GM18505 (cell line): Measurements from ENCODE around the gene KCNG4.

Experiments
- ATAC-seq: cut with Tn5 transposase; IDR thresholded peaks from one replicate; pipeline ENCODE4 v1.9.1; 2021; ENCODE audit not compliant: unreplicated experiment
- POLR2A ChIP-seq: IDR thresholded peaks from 4 replicates; pipeline ENCODE4 v1.6.1; 2011; ENCODE audit warnings: borderline replicate concordance; ENCODE audit not compliant: insufficient read depth, insufficient read length; ENCODE audit errors: extremely low read depth

Gene KCNG4

DNA sequence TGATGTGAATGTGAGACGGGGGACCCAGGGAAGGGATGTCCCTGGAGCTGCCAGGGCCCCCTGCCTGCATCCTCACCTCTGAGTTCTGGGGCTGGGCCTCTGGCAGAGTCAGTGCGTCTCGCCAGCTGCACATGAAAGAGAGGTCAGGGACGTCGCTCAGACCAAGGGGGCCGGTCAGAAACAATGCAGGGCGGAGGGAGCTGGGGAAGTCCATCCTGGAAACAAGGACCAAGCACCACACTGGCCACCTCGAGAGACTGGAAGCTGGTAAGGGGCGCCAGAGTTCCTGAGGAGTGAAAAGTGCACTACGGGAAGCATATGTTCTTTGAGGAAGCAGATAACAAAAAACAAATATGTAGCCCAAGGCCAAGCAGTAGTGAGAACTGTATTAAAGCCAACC lies 55.0 kb downstream of the KCNG4 start:
- TF ChIP-seq POLR2A, result no peak
- no peak for ATAC-seq

GRCh38 chr16:84183911-84184591 lies 55.8 kb downstream of the KCNG4 start:
- no peak for ATAC-seq
- no peak for TF ChIP-seq POLR2A

DNA sequence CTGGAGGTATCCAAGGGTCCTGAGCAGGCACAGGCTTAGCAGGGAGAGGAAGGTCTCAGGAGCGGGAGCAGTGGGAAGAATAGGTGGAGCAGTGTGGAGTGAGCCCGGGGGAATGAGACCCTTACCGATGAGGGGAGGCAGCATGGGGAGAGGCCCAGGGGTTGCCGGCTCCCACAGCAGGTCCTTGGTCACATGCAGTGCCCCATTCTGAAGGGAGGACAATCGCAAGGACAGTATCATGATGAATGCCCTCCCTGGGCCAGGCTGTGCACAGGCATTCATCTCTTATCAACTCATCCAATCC lies 56.3 kb downstream of the KCNG4 start:
- no peak for ATAC-seq
- no peak for TF ChIP-seq POLR2A

GRCh38 chr16:84182680-84183571 lies 56.9 kb downstream of the KCNG4 start:
- no peak for TF ChIP-seq POLR2A

DNA sequence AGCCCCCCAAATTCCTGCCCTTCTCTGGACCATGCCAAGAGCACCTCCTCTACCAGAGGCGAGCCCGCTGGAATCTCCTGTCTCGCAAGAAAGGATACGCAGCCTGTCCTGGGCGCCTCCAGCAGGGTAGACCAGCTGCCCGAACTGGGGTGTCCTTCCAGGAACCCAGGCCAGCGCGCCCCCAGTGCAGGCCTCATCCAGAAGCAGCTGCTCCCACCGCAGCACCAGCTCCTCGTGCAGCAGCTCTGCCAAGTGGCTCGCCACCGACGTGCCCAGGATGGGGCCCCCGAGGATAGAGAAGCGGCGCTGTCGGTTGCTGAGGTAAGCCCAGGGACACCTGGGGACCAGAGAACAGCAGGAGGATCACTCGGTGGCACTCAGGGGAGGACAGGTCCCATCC lies 57.7 kb downstream of the KCNG4 start:
- TF ChIP-seq POLR2A, result no peak
- ATAC-seq, result no peak

More at GRCh38 chr16:84182680-84183571, 56.9 kb downstream of the KCNG4 start:
- no peak for ATAC-seq

DNA sequence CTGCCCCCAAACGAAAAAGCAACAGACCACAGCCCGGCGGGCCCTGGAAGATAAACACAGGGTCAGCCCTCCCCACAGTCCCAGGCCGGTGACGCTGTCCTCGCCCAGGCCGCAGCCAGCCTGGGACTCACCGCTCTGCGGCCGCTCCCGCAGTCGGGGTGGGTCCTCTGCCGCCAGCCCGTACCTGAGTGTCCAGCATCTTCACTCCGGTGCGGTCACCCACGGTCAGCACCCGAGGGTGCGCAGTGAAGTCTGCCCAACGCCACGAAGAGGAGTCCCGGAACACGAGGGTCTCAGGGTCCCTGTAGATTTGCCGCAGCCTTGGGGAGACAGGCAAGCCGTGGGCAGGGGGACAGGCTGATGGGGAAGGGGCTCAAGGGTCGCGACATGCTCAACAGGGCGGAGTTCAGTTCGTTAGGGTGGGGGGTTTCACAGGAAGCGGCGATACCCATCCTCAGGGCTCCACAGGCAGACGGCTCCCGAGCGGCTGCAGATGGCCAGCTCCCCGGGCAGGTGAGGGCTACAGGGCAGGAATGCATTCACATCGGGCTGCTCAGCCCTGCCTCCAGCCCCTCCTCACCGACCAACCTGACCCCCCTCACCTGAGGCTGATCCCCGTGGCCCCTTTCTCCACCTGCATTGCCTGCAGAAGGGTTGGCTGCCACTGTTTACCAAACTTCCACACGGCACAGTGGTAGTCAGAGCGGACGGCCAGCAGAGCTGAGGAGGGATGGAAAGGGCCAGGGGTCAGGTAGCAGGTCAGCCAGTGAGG lies 58.5 kb downstream of the KCNG4 start:
- ATAC-seq, result no peak
- TF ChIP-seq POLR2A, result no peak

DNA sequence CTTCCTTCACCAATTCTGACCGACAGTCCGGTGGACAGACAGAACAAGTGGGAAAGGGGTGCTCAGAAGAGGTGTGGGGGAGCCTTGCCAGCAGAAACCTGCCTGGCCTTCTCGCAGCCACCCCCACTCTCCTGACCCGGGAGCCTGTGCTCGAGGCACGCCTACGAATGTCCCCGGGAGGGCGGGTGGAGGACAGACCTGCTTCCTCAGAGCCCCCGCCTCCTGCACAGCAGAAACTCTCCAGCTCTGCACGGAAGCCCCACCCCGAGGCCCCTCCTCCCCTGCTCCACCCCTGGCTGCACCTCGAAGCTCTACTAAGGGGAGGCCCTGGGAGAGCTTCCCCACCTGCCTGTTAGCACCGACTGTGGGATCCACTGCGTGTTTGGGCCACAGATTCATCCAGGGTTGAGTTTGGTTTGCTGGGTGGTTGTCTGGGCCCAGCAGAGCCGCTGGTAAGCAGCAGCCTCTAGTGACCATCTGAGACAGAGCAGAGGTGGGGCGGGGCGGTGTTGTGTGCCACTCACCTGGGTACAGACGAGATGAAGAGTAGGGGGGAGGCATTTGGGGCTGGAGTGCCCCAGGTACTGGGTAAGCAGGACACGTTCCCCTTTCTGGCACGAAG lies 59.2 kb downstream of the KCNG4 start:
- no peak for TF ChIP-seq POLR2A
- no peak for ATAC-seq

- ATAC-seq, result no peak
- TF ChIP-seq POLR2A, result no peak
Measured at GRCh38 chr16:84179612-84180320, 60.0 kb downstream of the KCNG4 start.

DNA sequence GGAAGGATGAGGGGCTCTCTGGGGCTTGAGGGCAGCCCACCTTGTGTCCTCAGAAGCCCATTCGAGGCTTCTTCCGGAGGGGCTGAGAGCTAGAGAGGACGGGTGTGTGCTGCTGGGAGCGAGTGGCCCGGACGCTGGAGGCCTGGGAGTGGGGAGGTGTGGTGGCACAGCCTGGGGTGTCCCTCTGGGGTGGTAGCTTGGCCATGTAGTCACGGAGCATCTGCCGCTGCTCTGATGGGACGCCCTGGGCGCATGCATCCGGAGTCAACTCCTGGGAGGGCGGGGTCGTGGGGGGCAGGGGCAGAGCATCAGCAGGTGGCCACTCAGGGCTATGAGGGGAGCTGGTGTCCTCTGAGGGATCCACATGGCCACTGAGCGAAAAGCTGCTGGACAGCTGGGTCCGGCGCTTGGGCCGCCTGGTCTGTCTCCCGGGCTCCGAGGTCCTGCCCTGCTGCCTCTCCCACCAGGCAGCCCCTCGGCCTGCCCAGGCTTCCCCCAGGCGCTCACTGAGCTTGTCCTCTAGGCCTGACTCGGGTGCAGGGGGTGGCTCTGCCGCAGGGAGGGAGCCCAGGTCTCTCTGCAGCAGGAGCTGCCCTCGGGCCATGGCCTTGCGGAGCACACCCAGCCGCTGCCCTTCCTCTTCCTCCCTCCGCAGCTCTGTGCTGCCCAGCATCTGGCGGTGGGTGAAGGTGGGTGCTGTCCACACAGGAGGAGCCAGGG lies 60.8 kb downstream of the KCNG4 start:
- ATAC-seq, result no peak
- no peak for TF ChIP-seq POLR2A

GRCh38 chr16:84178146-84178765 lies 61.6 kb downstream of the KCNG4 start:
- TF ChIP-seq POLR2A, result no peak
- no peak for ATAC-seq

DNA sequence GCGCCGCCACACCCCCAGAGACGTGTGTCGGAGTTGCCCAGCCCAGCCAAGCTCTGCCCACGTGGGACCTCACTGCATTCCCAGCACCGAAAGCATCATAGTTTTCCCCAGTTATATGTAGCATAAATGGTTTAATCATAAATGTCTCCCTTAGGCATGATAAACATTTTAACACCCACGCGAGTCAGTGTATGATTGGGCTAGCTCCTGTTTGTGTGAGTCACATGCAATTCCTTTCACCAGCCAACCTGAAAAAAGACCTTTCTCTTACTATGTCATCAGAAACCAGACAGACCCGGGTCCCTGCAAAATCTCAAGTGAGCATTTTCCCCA lies 62.1 kb downstream of the KCNG4 start:
- TF ChIP-seq POLR2A, result no peak
- ATAC-seq, result no peak
